ENCODE measurements around the gene ATG4B. TPM values are rescaled to one million over a fixed set of nuclear protein-coding genes. Genes with fewer than 3 reads are reported as not detected.

Gene ATG4B
- total and polyA plus RNA-seq, 2 of the 8 experiments (the other 6 are each of a cell fraction or from before 2014, with no cell fraction given), result 103 to 155 TPM

GRCh38 chr2:241673797-241674725 is 36.6 kb downstream of the ATG4B start (continued):
- no peak for TF ChIP-seq SIX5 (IDR thresholded peaks at IDR 0.05; ENCODE audit: low read depth, low read length)
- TF ChIP-seq HDAC6 (IDR thresholded peaks at IDR 0.05; ENCODE audit: low read depth, low read length), result no peak
- no peak for TF ChIP-seq TBP (IDR thresholded peaks at IDR 0.05; ENCODE audit: low read depth, low read length)
- no peak for TF ChIP-seq BACH1 (IDR thresholded peaks at IDR 0.05; ENCODE audit: low read length)
- TF ChIP-seq HDAC2 (IDR thresholded peaks at IDR 0.05; ENCODE audit: borderline replicate concordance in 1 of 2, low read depth in 2 of 2, low read length in 2 of 2), result no peak

All from H1 (cell line).